HL-60 (cell line): Measurements from ENCODE around the gene SAA4.

Experiments used
- DNase-seq, 2 experiments: peaks; one replicate each; pipeline ENCODE4 v3.0.0-alpha.2; 2010 to 2020; ENCODE audit warnings: low read depth in 1 of 2, low spot score in 1 of 2
- H3K27ac ChIP-seq: fragments of 250-450 bp; sonication (Bioruptor Pico); replicated peaks from 2 replicates; pipeline ENCODE4 v1.5.1; 2020; ENCODE audit warnings: mild to moderate bottlenecking, moderate library complexity
- H3K27me3 ChIP-seq: fragments of 250-450 bp; sonication (Bioruptor Pico); 2 replicates; pipeline ENCODE4 v1.5.1; 2021; ENCODE audit warnings: mild to moderate bottlenecking, moderate library complexity; ENCODE audit not compliant: insufficient read depth, poor library complexity, severe bottlenecking
- H3K4me3 ChIP-seq: replicated peaks from 2 replicates; pipeline ENCODE4 v1.5.1; 2011; ENCODE audit warnings: mild to moderate bottlenecking, control low read depth, low read length; ENCODE audit not compliant: insufficient read depth
- CTCF ChIP-seq: IDR thresholded peaks from one replicate; pipeline ENCODE4 v1.5.1; 2011; ENCODE audit warnings: low read length, control low read depth, inconsistent platforms; ENCODE audit not compliant: insufficient read depth
- GABPA ChIP-seq: IDR thresholded peaks from 2 replicates; pipeline ENCODE4 v1.6.1; 2012; ENCODE audit warnings: low read depth
- POLR2AphosphoS5 ChIP-seq: IDR thresholded peaks from 2 replicates; pipeline ENCODE4 v1.6.1; 2012; ENCODE audit warnings: low read depth
- REST ChIP-seq: IDR thresholded peaks from 2 replicates; pipeline ENCODE4 v1.6.1; 2012; ENCODE audit warnings: low read depth; ENCODE audit not compliant: insufficient replicate concordance
- SPI1 ChIP-seq: IDR thresholded peaks from 2 replicates; pipeline ENCODE4 v1.6.1; 2012; ENCODE audit warnings: low read depth, mild to moderate bottlenecking, borderline replicate concordance

SAA4 gene

GRCh38 chr11:18253778-18254338, 17.3 kb upstream of the SAA4 start:
- no peak for DNase-seq
- no peak for TF ChIP-seq SPI1
- no peak for TF ChIP-seq CTCF
- no peak for TF ChIP-seq POLR2AphosphoS5
- TF ChIP-seq GABPA: no peak
- TF ChIP-seq REST: no peak
- Histone ChIP-seq H3K4me3 (no peak overlapping the region), H3K27me3 (no peaks in the 10 kb centered on the region), H3K27ac (no peak overlapping the region)

GRCh38 chr11:18253233-18253632, 16.6 kb upstream of the SAA4 start:
- Histone ChIP-seq H3K27me3 (no peaks in the 10 kb centered on the region), H3K4me3 (no peak overlapping the region), H3K27ac (no peak overlapping the region)
- no peak for TF ChIP-seq CTCF
- no peak for TF ChIP-seq SPI1
- no peak for TF ChIP-seq POLR2AphosphoS5
- TF ChIP-seq REST: no peak
- TF ChIP-seq GABPA: no peak
- DNase-seq: no peak

GRCh38 chr11:18248561-18248960, 12.0 kb upstream of the SAA4 start, which contains the start of gene SAA2:
Gene SAA2, minus strand, starts transcription at chr11:18248668. Its CDS starts 657 bp downstream, at chr11:18248011.
- no peak within 1 kb of the TSS for H3K4me3 ChIP-seq

More at GRCh38 chr11:18248561-18248960, 12.0 kb upstream of the SAA4 start, which contains the start of gene SAA2:
- no peak for DNase-seq
- TF ChIP-seq GABPA (no peak), REST (no peak), SPI1 (no peak), CTCF (no peak), POLR2AphosphoS5 (no peak)
- no peaks in the 10 kb centered on the region for H3K27me3 ChIP-seq
- H3K27ac ChIP-seq: no peak within 1 kb of the TSS
